ENCODE measurements around the gene TESPA1. TPM values are rescaled to one million over a fixed set of nuclear protein-coding genes. Genes with fewer than 3 reads are reported as not detected.

Gene TESPA1
- total RNA-seq, 1 donor from 2014 or later: not detected

GRCh38 chr12:54937929-54938328 is 46.6 kb downstream of the TESPA1 start:
- peaks cover 18% of the 10 kb centered on the region for H3K4me1 Mint-ChIP-seq

GRCh38 chr12:54937376-54937775 is 47.2 kb downstream of the TESPA1 start:
- no peaks in the 10 kb centered on the region for H3K9me3 ChIP-seq (ENCODE audit: low read depth)
- no peaks in the 10 kb centered on the region for H3K36me3 Mint-ChIP-seq
- H3K9me3 Mint-ChIP-seq: no peaks in the 10 kb centered on the region
- TF ChIP-seq CTCF (IDR thresholded peaks at IDR 0.05): no peak
- no peak for TF ChIP-seq EZH2phosphoT487 (IDR thresholded peaks at IDR 0.05)
- TF ChIP-seq EZH2 (IDR thresholded peaks at IDR 0.05): no peak
- H3F3A ChIP-seq (ENCODE audit: low read depth): no peaks in the 10 kb centered on the region
- peaks cover 15% of the 10 kb centered on the region for H3K4me1 Mint-ChIP-seq
- H3K4me3 ChIP-seq: no peak overlapping the region
- peaks cover 2% of the 10 kb centered on the region for H3K27me3 Mint-ChIP-seq (ENCODE audit: insufficient read depth, low read depth)
- no peaks in the 10 kb centered on the region for H3K79me2 ChIP-seq (ENCODE audit: low read depth)
- H3K4me2 ChIP-seq: no peak overlapping the region
- DNase-seq (ENCODE audit: low spot score): no peak
- H4K20me1 ChIP-seq (ENCODE audit: low read depth): no peaks in the 10 kb centered on the region
- H3K4me1 ChIP-seq: peaks cover 14% of the 10 kb centered on the region
- no peaks in the 10 kb centered on the region for H3K36me3 ChIP-seq
- no peak overlapping the region for H3K4me3 Mint-ChIP-seq
- no peak overlapping the region for H3K27ac Mint-ChIP-seq
- no peak overlapping the region for H2AFZ ChIP-seq (replicated peaks)
- H3K27me3 ChIP-seq: no peaks in the 10 kb centered on the region
- no peak overlapping the region for H3K27ac ChIP-seq
- no peak overlapping the region for H3K9ac ChIP-seq

More at GRCh38 chr12:54937929-54938328, 46.6 kb downstream of the TESPA1 start:
- Mint-ChIP-seq H3K9me3 (no peaks in the 10 kb centered on the region), H3K27ac (no peak overlapping the region), H3K36me3 (no peaks in the 10 kb centered on the region), H3K4me3 (no peak overlapping the region), H3K27me3 (ENCODE audit: insufficient read depth, low read depth) (peaks cover 2% of the 10 kb centered on the region)
- H3F3A ChIP-seq (ENCODE audit: low read depth): no peaks in the 10 kb centered on the region
- DNase-seq (ENCODE audit: low spot score): no peak
- H3K79me2 ChIP-seq (ENCODE audit: low read depth): no peaks in the 10 kb centered on the region
- H3K36me3 ChIP-seq: no peaks in the 10 kb centered on the region
- no peak overlapping the region for H3K9ac ChIP-seq
- H3K4me1 ChIP-seq: peaks cover 16% of the 10 kb centered on the region
- TF ChIP-seq EZH2phosphoT487 (IDR thresholded peaks at IDR 0.05) (no peak), CTCF (IDR thresholded peaks at IDR 0.05) (no peak), EZH2 (IDR thresholded peaks at IDR 0.05) (no peak)
- H4K20me1 ChIP-seq (ENCODE audit: low read depth): no peaks in the 10 kb centered on the region
- H3K27ac ChIP-seq: no peak overlapping the region
- no peak overlapping the region for H3K4me2 ChIP-seq
- H3K27me3 ChIP-seq: no peaks in the 10 kb centered on the region
- H2AFZ ChIP-seq (replicated peaks): no peak overlapping the region
- H3K9me3 ChIP-seq (ENCODE audit: low read depth): no peaks in the 10 kb centered on the region
- H3K4me3 ChIP-seq: no peak overlapping the region

- Histone ChIP-seq H3K79me2 (ENCODE audit: low read depth) (no peaks in the 10 kb centered on the region), H3K4me3 (no peak overlapping the region), H3K9me3 (ENCODE audit: low read depth) (no peaks in the 10 kb centered on the region), H3K27me3 (no peaks in the 10 kb centered on the region), H3K4me1 (peaks cover 8% of the 10 kb centered on the region), H2AFZ (replicated peaks) (no peak overlapping the region), H3K36me3 (no peaks in the 10 kb centered on the region), H3K9ac (no peak overlapping the region), H3K27ac (no peak overlapping the region), H3F3A (ENCODE audit: low read depth) (no peaks in the 10 kb centered on the region), H3K4me2 (no peak overlapping the region), H4K20me1 (ENCODE audit: low read depth) (no peaks in the 10 kb centered on the region)
- H3K4me3 Mint-ChIP-seq: no peak overlapping the region
- no peak for TF ChIP-seq CTCF (IDR thresholded peaks at IDR 0.05)
- TF ChIP-seq EZH2phosphoT487 (IDR thresholded peaks at IDR 0.05): no peak
- no peak for TF ChIP-seq EZH2 (IDR thresholded peaks at IDR 0.05)
- DNase-seq (ENCODE audit: low spot score): no peak
- H3K27me3 Mint-ChIP-seq (ENCODE audit: insufficient read depth, low read depth): peaks cover 2% of the 10 kb centered on the region
- H3K9me3 Mint-ChIP-seq: no peaks in the 10 kb centered on the region
- H3K36me3 Mint-ChIP-seq: no peaks in the 10 kb centered on the region
- no peak overlapping the region for H3K27ac Mint-ChIP-seq
- H3K4me1 Mint-ChIP-seq: peaks cover 9% of the 10 kb centered on the region
Observed at GRCh38 chr12:54936736-54937135, 47.8 kb downstream of the TESPA1 start.
